Heart right ventricle (tissue), 16 donors: ENCODE measurements around the gene CD151. TPM values are rescaled to one million over a fixed set of nuclear protein-coding genes. Genes with fewer than 3 reads are reported as not detected.

Source experiments
- ATAC-seq, 8 donors: fragments of 200-7000 bp; cut with Tn5 transposase; one replicate each; pipeline ENCODE4 v1.9.1; 2020; ENCODE audit warnings: mild to moderate bottlenecking in 8 of 8, moderate library complexity in 8 of 8, moderate number of reproducible peaks in 1 of 8
- DNase-seq, 2 donors: peaks; one replicate each; pipeline ENCODE4 v3.0.0-alpha.2; 2020
- H3K27ac ChIP-seq, 10 donors: fragments of 200-600 bp; sonication (generic) in 2 of 10; one replicate each; pipeline versions ENCODE4 v1.5.0 to v1.8.0; 2020 to 2022; ENCODE audit warnings: mild to moderate bottlenecking in 3 of 10
- H3K27me3 ChIP-seq, 7 donors: fragments of 200-600 bp; one replicate each; pipeline ENCODE4 v1.8.0; 2021 to 2022; ENCODE audit warnings: mild to moderate bottlenecking in 2 of 7
- H3K36me3 ChIP-seq, 9 donors: fragments of 200-600 bp; sonication (generic) in 1 of 9; one replicate each; pipeline versions ENCODE4 v1.5.0 to v1.8.0; 2020 to 2022; ENCODE audit warnings: mild to moderate bottlenecking in 2 of 9
- H3K4me1 ChIP-seq, 9 donors: fragments of 200-600 bp; sonication (generic) in 1 of 9; one replicate each; pipeline versions ENCODE4 v1.5.0 to v1.8.0; 2020 to 2022; ENCODE audit warnings: mild to moderate bottlenecking in 4 of 9
- H3K4me3 ChIP-seq, 10 donors: fragments of 200-600 bp; sonication (generic) in 2 of 10; one replicate each; pipeline versions ENCODE4 v1.5.0 to v1.8.0; 2020 to 2022; ENCODE audit warnings: mild to moderate bottlenecking in 7 of 10, moderate library complexity in 2 of 10
- H3K9me3 ChIP-seq, 11 donors: fragments of 200-600 bp in 10 of 11; sonication (generic) in 2 of 11; one replicate each; pipeline versions ENCODE4 v1.5.0 to v1.8.0; 2013 to 2022; ENCODE audit warnings: mild to moderate bottlenecking in 2 of 11, control low read depth in 1 of 11, moderate library complexity in 1 of 11
- CTCF ChIP-seq, 9 donors: fragments of 200-600 bp; sonication (generic) in 2 of 9; IDR thresholded peaks; one replicate each; pipeline versions ENCODE4 v1.5.0 to v1.8.0; 2021 to 2022; ENCODE audit warnings: antibody characterized with exemption in 9 of 9, mild to moderate bottlenecking in 5 of 9, moderate library complexity in 1 of 9
- WGBS, 2 donors: extraction: QIAGEN DNeasy Blood & Tissue Kit; methylation state at CpG; one replicate each; pipeline ENCODE4 v1.1.7; 2013; ENCODE audit warnings: inconsistent platforms in 1 of 2; 5-methylcytosine and 5-hydroxymethylcytosine counted together
- intact Hi-C, 10 donors: fragments of 100-400 bp; cut with DNase I; formaldehyde crosslinking; loops; one replicate each; pipeline versions ENCODE4 v1.11.1 to v1.14.2; 2022
- polyA plus RNA-seq, 2 donors: library from polyadenylated mRNA; stranded (reverse); fragments of 200-250 nt; gene quantifications; one replicate each; pipeline ENCODE4 v1.2.3, GENCODE V29; 2013
- total RNA-seq, 10 donors: library from RNA; stranded (reverse); fragmentation: NEBNext Ultra II Directional in 3 of 10; extraction: Animal tissue kit (Norgen Biotek cat#: 25700) in 3 of 10; gene quantifications; one replicate each; pipeline versions ENCODE4 v1.2.1 to v1.2.4, GENCODE V29; 2021 to 2023
- donor health status: Arrhythmogenic right ventricular cardiomyopathy.
- donor health status: ischemic (EF 13 %, LVEDD 7.1; RV severe dilation, severe dysfunction).
- donor health status: healthy with polysubstance abuse.
- donor health status: DM: no; HTN: yes; CAD: no.
- donor health status: DM: no; HTN: no; CAD: no.
- donor health status: ischemic (EF 25% LVEDD 6.9; RV normal size, moderate dysfunction).
- donor health status: ischemic (EF 25% LVEDD 5.7; RV mildly dilated, moderate dysfunction).
- donor health status: healthy.
- donor health status: DM: yes; HTN: yes; CAD: no.
- donor health status: Ischemic cardiomyopathy.
- donor health status: ischemic (EF 35%, LVEDD 5.7; RV mildly dilated, moderate dysfunction).
- donor health status: nonischemic (EF 11% LVEDD 7.7; RV severe dilation, severe dysfunction).
- donor health status: DM: yes; HTN: yes; CAD: no.
- donor health status: PGD.
- donor health status: ischemic (EF 29% LVEDD 5.4; RV normal size, mild dysfunction).
- donor health status: nonischemic (EF 23%, LVEDD 6.1; RV moderate dilation, normal function).

CD151 gene
- total and polyA plus RNA-seq, 12 donors = 286 to 684 (median 466) TPM

GRCh38 chr11:836700-837099 is 3.9 kb downstream of the CD151 start:
- Histone ChIP-seq H3K9me3 (no peaks in the 10 kb centered on the region), H3K27me3 (peaks cover 0 to 8% (median 0%) of the 10 kb centered on the region in 7 donors), H3K36me3 (peaks cover 0 to 56% (median 44%) of the 10 kb centered on the region in 9 donors), H3K4me1 (peaks cover 28 to 93% (median 77%) of the 10 kb centered on the region in 9 donors), H3K4me3 (no peak overlapping the region), H3K27ac (peak overlapping the region in 6 of 10 donors; percentile 23 to 99 (median 70))
- DNase-seq = no peak
- no peak for TF ChIP-seq CTCF (IDR thresholded peaks at IDR 0.05)
- intact Hi-C loops = no loop called here
- 82 to 84% methylated on average over 9 of the region's 9 CpGs for WGBS, 2 donors
- no peak for ATAC-seq

- Histone ChIP-seq H3K4me1 (peaks cover 23 to 89% (median 76%) of the 10 kb centered on the region in 9 donors), H3K27ac (peak overlapping the region in 6 of 10 donors; percentile 23 to 99 (median 70)), H3K36me3 (peaks cover 0 to 56% (median 44%) of the 10 kb centered on the region in 9 donors), H3K4me3 (no peak overlapping the region), H3K9me3 (no peaks in the 10 kb centered on the region), H3K27me3 (peaks cover 0 to 1% (median 0%) of the 10 kb centered on the region in 7 donors)
- no peak for ATAC-seq
- WGBS, 2 donors = 85 to 87% methylated on average over 22 of the region's 22 CpGs
- TF ChIP-seq CTCF (IDR thresholded peaks at IDR 0.05) = no peak
- intact Hi-C loops = no loop called here
- DNase-seq = no peak
These were observed 4.6 kb downstream of the CD151 start for GRCh38 chr11:837189-837989.

GRCh38 chr11:837990-838307 is 5.2 kb downstream of the CD151 start:
- peaks cover 0 to 56% (median 44%) of the 10 kb centered on the region in 9 donors for H3K36me3 ChIP-seq
- DNase-seq = no peak
- peaks cover 23 to 86% (median 74%) of the 10 kb centered on the region in 9 donors for H3K4me1 ChIP-seq
- TF ChIP-seq CTCF (IDR thresholded peaks at IDR 0.05) = no peak
- H3K4me3 ChIP-seq = no peak overlapping the region
- intact Hi-C loops = no loop called here
- no peaks in the 10 kb centered on the region for H3K9me3 ChIP-seq
- no peak for ATAC-seq
- no peaks in the 10 kb centered on the region for H3K27me3 ChIP-seq
- 70 to 74% methylated on average over 8 of the region's 8 CpGs for WGBS, 2 donors
- H3K27ac ChIP-seq = peak overlapping the region in 5 of 10 donors; percentile 9 to 96 (median 44)

- DNase-seq (no peak), ATAC-seq (no peak)
- WGBS, 2 donors = 46% methylated on average over 17 of the region's 17 CpGs
- H3K4me1 ChIP-seq = peaks cover 22 to 88% (median 75%) of the 10 kb centered on the region in 9 donors
- intact Hi-C loops = no loop called here
- peaks cover 0 to 56% (median 44%) of the 10 kb centered on the region in 9 donors for H3K36me3 ChIP-seq
- H3K27me3 ChIP-seq = no peaks in the 10 kb centered on the region
- peak overlapping the region in 3 of 10 donors; percentile 0 to 44 (median 37) for H3K27ac ChIP-seq
- no peaks in the 10 kb centered on the region for H3K9me3 ChIP-seq
- peak in 5 of 9 donors; percentile 17 to 24 (median 22) for TF ChIP-seq CTCF (IDR thresholded peaks at IDR 0.05)
- no peak overlapping the region for H3K4me3 ChIP-seq
These were observed 5.9 kb downstream of the CD151 start for GRCh38 chr11:838441-839279.
